Spleen (tissue), 11 donors: ENCODE results near the gene TMEM273. TPM values are rescaled to one million over a fixed set of nuclear protein-coding genes. Genes with fewer than 3 reads are reported as not detected.

Source experiments
- DNase-seq: peaks from one replicate; pipeline ENCODE4 v3.0.0-alpha.2; 2020
- H3K27ac ChIP-seq, 8 donors: fragments of 200-600 bp; sonication (generic) in 7 of 8; 1 replicate in 4 of 8; 2 replicates in 4 of 8; pipeline versions ENCODE4 v1.5.0 to v1.8.0; 2016 to 2021; ENCODE audit warnings: inconsistent platforms in 4 of 8, mild to moderate bottlenecking in 4 of 8, moderate library complexity in 1 of 8
- H3K27me3 ChIP-seq, 7 donors: fragments of 200-600 bp; sonication (generic) in 6 of 7; replicated peaks in 1 of 7; 1 replicate in 4 of 7; 2 replicates in 3 of 7; pipeline versions ENCODE4 v1.5.0 to v1.8.0; 2016 to 2021; ENCODE audit warnings: inconsistent platforms in 3 of 7, mild to moderate bottlenecking in 1 of 7
- H3K36me3 ChIP-seq, 6 donors: fragments of 200-600 bp; sonication (generic) in 5 of 6; 1 replicate in 4 of 6; 2 replicates in 2 of 6; pipeline versions ENCODE4 v1.5.0 to v1.8.0; 2016 to 2021; ENCODE audit warnings: inconsistent platforms in 2 of 6
- H3K4me1 ChIP-seq, 6 donors: fragments of 200-600 bp; sonication (generic) in 5 of 6; 1 replicate in 3 of 6; 2 replicates in 3 of 6; pipeline versions ENCODE4 v1.5.0 to v1.8.0; 2016 to 2021; ENCODE audit warnings: inconsistent platforms in 3 of 6
- H3K4me3 ChIP-seq, 8 donors: fragments of 200-600 bp; sonication (generic) in 7 of 8; 1 replicate in 4 of 8; 2 replicates in 4 of 8; pipeline versions ENCODE4 v1.5.0 to v1.8.0; 2016 to 2021; ENCODE audit warnings: inconsistent platforms in 4 of 8, mild to moderate bottlenecking in 4 of 8, moderate library complexity in 2 of 8
- H3K9me3 ChIP-seq, 8 donors: fragments of 200-600 bp; sonication (generic) in 7 of 8; 1 replicate in 4 of 8; 2 replicates in 4 of 8; pipeline versions ENCODE4 v1.5.0 to v1.8.0; 2016 to 2021; ENCODE audit warnings: inconsistent platforms in 4 of 8
- POLR2A ChIP-seq, 3 donors: fragments of 450-650 bp; IDR thresholded peaks; one replicate each; pipeline ENCODE4 v1.5.1; 2017; ENCODE audit warnings: antibody characterized with exemption in 3 of 3, mild to moderate bottlenecking in 1 of 3
- POLR2AphosphoS5 ChIP-seq, 3 donors: sonication (generic); formaldehyde crosslinking; IDR thresholded peaks; one replicate each; pipeline ENCODE4 v1.5.1; 2017; ENCODE audit warnings: antibody characterized with exemption in 3 of 3
- WGBS, 5 donors: extraction: QIAGEN DNeasy Blood & Tissue Kit in 3 of 5; methylation state at CpG; one replicate each; pipeline versions ENCODE4 v1.1.5 to v1.1.7; 2013 to 2018; 5-methylcytosine and 5-hydroxymethylcytosine counted together
- intact Hi-C: fragments of 100-400 bp; cut with DNase I; formaldehyde crosslinking; loops from one replicate; pipeline ENCODE4 v1.15.0; 2023; ENCODE audit warnings: low total_unique reads
- polyA plus RNA-seq, 3 donors: library from polyadenylated mRNA; stranded (reverse); fragments of 200-250 nt; gene quantifications; one replicate each; pipeline ENCODE4 v1.2.1, GENCODE V29; 2013
- total RNA-seq, 7 donors: library from RNA; depleted of rRNA in 3 of 7; stranded (reverse); fragments of >200 nt in 3 of 7; fragmentation: NEBNext Ultra II Directional in 4 of 7; extraction: Animal tissue kit (Norgen Biotek cat#: 25700) in 4 of 7; gene quantifications; one replicate each; pipeline versions ENCODE4 v1.1.0 to v1.2.1, GENCODE V29; 2016 to 2021
- TF ChIP-seq, protein P1 (sequence below), 11 experiments: fragments of 200-600 bp in 7 of 11; fragments of 450-650 bp in 4 of 11; sonication (generic) in 4 of 11; IDR thresholded peaks in 8 of 11; conservative IDR thresholded peaks in 3 of 11; 1 replicate in 7 of 11; 2 replicates in 4 of 11; pipeline versions ENCODE4 v1.4.0 to v1.8.0; 2016 to 2021; ENCODE audit warnings: antibody characterized with exemption in 11 of 11, inconsistent platforms in 4 of 11, mild to moderate bottlenecking in 1 of 11
- donor health status: healthy with polysubstance abuse.
- donor health status: DM: no; HTN: no; CAD: no; lungs with moderate emphysema.
- donor health status: DM: no; HTN: no; CAD: no.
- donor health status: Bipolar disorder and iron deficiency.
- donor health status: healthy.
- donor health status: DM: no; HTN: no; CAD: no.
- donor health status: DM: yes; HTN: yes; CAD: no.

TMEM273 gene
- total and polyA plus RNA-seq, 10 donors: 25.6 to 64.5 (median 33.4) TPM

- H3K27me3 ChIP-seq: peaks cover 0 to 69% (median 14%) of the 10 kb centered on the region in 7 donors
- DNase-seq: no peak
- H3K4me3 ChIP-seq: no peak overlapping the region
- no peak for TF ChIP-seq POLR2AphosphoS5 (IDR thresholded peaks at IDR 0.05)
- TF ChIP-seq, protein P1, sequence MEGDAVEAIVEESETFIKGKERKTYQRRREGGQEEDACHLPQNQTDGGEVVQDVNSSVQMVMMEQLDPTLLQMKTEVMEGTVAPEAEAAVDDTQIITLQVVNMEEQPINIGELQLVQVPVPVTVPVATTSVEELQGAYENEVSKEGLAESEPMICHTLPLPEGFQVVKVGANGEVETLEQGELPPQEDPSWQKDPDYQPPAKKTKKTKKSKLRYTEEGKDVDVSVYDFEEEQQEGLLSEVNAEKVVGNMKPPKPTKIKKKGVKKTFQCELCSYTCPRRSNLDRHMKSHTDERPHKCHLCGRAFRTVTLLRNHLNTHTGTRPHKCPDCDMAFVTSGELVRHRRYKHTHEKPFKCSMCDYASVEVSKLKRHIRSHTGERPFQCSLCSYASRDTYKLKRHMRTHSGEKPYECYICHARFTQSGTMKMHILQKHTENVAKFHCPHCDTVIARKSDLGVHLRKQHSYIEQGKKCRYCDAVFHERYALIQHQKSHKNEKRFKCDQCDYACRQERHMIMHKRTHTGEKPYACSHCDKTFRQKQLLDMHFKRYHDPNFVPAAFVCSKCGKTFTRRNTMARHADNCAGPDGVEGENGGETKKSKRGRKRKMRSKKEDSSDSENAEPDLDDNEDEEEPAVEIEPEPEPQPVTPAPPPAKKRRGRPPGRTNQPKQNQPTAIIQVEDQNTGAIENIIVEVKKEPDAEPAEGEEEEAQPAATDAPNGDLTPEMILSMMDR (IDR thresholded peaks at IDR 0.05 in 8 of 11, conservative IDR thresholded peaks at IDR 0.05 in 3 of 11): no peak
- TF ChIP-seq POLR2A (IDR thresholded peaks at IDR 0.05): no peak
- H3K4me1 ChIP-seq: peaks cover 0 to 11% (median 5%) of the 10 kb centered on the region in 6 donors
- H3K9me3 ChIP-seq: no peaks in the 10 kb centered on the region
- WGBS, 5 donors: 73 to 89% (median 84%) methylated on average over 3 of the region's 3 CpGs
- H3K27ac ChIP-seq: no peak overlapping the region
- H3K36me3 ChIP-seq: no peaks in the 10 kb centered on the region
- intact Hi-C loops: no loop called here
These were observed 76.1 kb downstream of the TMEM273 start for GRCh38 chr10:49112098-49112497.

GRCh38 chr10:49111320-49111698, 76.9 kb downstream of the TMEM273 start:
- Histone ChIP-seq H3K36me3 (no peaks in the 10 kb centered on the region), H3K4me1 (peaks cover 0 to 15% (median 7%) of the 10 kb centered on the region in 6 donors), H3K27ac (no peak overlapping the region), H3K27me3 (peaks cover 0 to 61% (median 14%) of the 10 kb centered on the region in 7 donors), H3K4me3 (no peak overlapping the region), H3K9me3 (no peaks in the 10 kb centered on the region)
- TF ChIP-seq, protein P1 (IDR thresholded peaks at IDR 0.05 in 8 of 11, conservative IDR thresholded peaks at IDR 0.05 in 3 of 11): no peak
- TF ChIP-seq POLR2AphosphoS5 (IDR thresholded peaks at IDR 0.05) (no peak), POLR2A (IDR thresholded peaks at IDR 0.05) (no peak)
- 60 to 84% (median 76%) methylated on average over 8 of the region's 8 CpGs for WGBS, 5 donors
- no peak for DNase-seq
- intact Hi-C loops: no loop called here

- H3K36me3 ChIP-seq: no peaks in the 10 kb centered on the region
- H3K9me3 ChIP-seq: no peaks in the 10 kb centered on the region
- H3K4me1 ChIP-seq: peaks cover 0 to 15% (median 8%) of the 10 kb centered on the region in 6 donors
- WGBS, 5 donors: 94 to 97% (median 96%) methylated on average over 4 of the region's 4 CpGs
- TF ChIP-seq POLR2A (IDR thresholded peaks at IDR 0.05) (no peak), POLR2AphosphoS5 (IDR thresholded peaks at IDR 0.05) (no peak)
- TF ChIP-seq, protein P1 (IDR thresholded peaks at IDR 0.05 in 8 of 11, conservative IDR thresholded peaks at IDR 0.05 in 3 of 11): no peak
- H3K4me3 ChIP-seq: no peak overlapping the region
- H3K27ac ChIP-seq: peak overlapping the region in 2 of 8 donors; percentile 12 to 31
- intact Hi-C loops: no loop called here
- no peak for DNase-seq
- peaks cover 0 to 56% (median 11%) of the 10 kb centered on the region in 7 donors for H3K27me3 ChIP-seq
These were observed 77.4 kb downstream of the TMEM273 start for GRCh38 chr10:49110684-49111319.

DNA sequence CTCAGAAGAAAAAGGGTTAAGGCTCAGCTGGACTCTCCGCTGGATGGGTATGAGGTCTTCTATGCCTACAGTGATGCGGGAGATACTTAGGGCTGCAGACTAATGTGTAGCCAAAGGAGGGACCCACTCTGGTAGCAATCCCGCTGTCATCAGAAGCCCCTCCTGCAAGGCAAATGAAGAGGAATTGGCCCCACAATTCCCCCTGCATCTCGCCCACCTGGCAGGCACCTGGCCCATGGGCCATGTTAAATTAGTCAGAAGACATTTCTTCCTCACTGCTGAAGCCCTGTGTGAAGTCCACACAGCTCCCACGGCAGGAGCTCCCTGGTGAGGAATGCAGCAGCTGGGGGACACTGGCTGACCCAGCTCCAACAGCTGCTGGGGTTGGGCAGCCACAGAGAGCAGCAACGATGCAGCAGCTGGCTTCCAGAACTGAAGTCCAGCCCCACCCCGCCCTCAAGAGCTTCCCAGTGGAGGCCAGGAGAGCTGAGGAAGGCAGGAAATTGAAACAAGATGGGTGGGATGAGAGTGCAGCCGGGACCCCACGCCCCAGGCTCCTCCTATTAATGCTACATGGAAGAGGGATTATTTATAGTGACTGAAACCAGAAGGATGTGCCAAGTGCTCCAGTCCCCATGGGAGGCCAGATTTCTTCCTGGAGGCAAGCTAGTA, 78.4 kb downstream of the TMEM273 start:
- 65 to 72% (median 68%) methylated on average over 8 to 9 of the region's 9 CpGs for WGBS, 5 donors
- Histone ChIP-seq H3K27ac (peak overlapping the region in 3 of 8 donors; percentile 4 to 31 (median 12)), H3K4me1 (peaks cover 0 to 12% (median 4%) of the 10 kb centered on the region in 6 donors), H3K36me3 (no peaks in the 10 kb centered on the region), H3K27me3 (peaks cover 0 to 48% (median 4%) of the 10 kb centered on the region in 7 donors), H3K9me3 (no peaks in the 10 kb centered on the region), H3K4me3 (no peak overlapping the region)
- DNase-seq: no peak
- TF ChIP-seq POLR2A (IDR thresholded peaks at IDR 0.05): no peak
- peak in 2 of 3 donors; percentile 60 to 63 for TF ChIP-seq POLR2AphosphoS5 (IDR thresholded peaks at IDR 0.05)
- TF ChIP-seq, protein P1 (IDR thresholded peaks at IDR 0.05 in 8 of 11, conservative IDR thresholded peaks at IDR 0.05 in 3 of 11): no peak
- intact Hi-C loops: no loop called here
